HepG2 (cell line): ENCODE data around the gene TSHZ2. TPM values are rescaled to one million over a fixed set of nuclear protein-coding genes. Genes with fewer than 3 reads are reported as not detected.

Experiments used
- ATAC-seq: fragments of 200-7000 bp; cut with Tn5 transposase; 3 replicates; pipeline ENCODE4 v1.9.1; 2020; ENCODE audit warnings: mild to moderate bottlenecking, moderate library complexity
- BruUV-seq: library from RNA; stranded (reverse); fragments of 400-500 nt; replicated peaks from 2 replicates; lab custom pipeline; 2021; lab: Mats Ljungman, UMichigan
- CTCF ChIA-PET: fragments of 300-600 bp; formaldehyde crosslinking; extraction: SDS; loops from one replicate; lab custom pipeline; 2021; ENCODE audit warnings: low total read pairs, inconsistent platforms, low intra/inter-chr PET ratio; lab: Yijun Ruan, JAX
- POLR2A ChIA-PET: fragments of 350-600 bp; sonication (Branson Sonifier 250); formaldehyde crosslinking; loops from one replicate; lab custom pipeline; 2020; ENCODE audit warnings: antibody characterized with exemption, inconsistent platforms; lab: Yijun Ruan, JAX
- DNase-seq: peaks from one replicate; pipeline ENCODE4 v3.0.0-alpha.2; 2015; ENCODE audit warnings: low spot score
- FAIRE-seq: peaks from 3 replicates; lab custom pipeline; 2011; peaks lifted over from hg19 to GRCh38; lab: Jason Lieb, UNC
- H2AFZ ChIP-seq: one replicate; pipeline ENCODE4 v1.6.1; 2011; ENCODE audit warnings: low read length, inconsistent platforms
- H3K27ac ChIP-seq: fragments of 300-600 bp; 3 replicates; pipeline ENCODE4 v1.8.0; 2011; ENCODE audit warnings: mixed run types, mild to moderate bottlenecking, mixed read lengths, low read length, inconsistent platforms; ENCODE audit not compliant: insufficient read depth; ENCODE audit errors: extremely low read length
- H3K27me3 ChIP-seq, 2 experiments: fragments of 200-600 bp in 1 of 2; 2 replicates in 1 of 2; 3 replicates in 1 of 2; pipeline versions ENCODE4 v1.6.0 to v1.8.0; 2011; ENCODE audit warnings: low read length in 2 of 2, mild to moderate bottlenecking in 2 of 2, moderate library complexity in 2 of 2, inconsistent platforms in 1 of 2; ENCODE audit not compliant: insufficient read depth in 2 of 2, control insufficient read depth in 1 of 2
- H3K36me3 ChIP-seq, 2 experiments: fragments of 200-600 bp in 1 of 2; replicated peaks in 1 of 2; 2 replicates in 1 of 2; 3 replicates in 1 of 2; pipeline versions ENCODE4 v1.5.1 to v1.8.0; 2011; ENCODE audit warnings: low read length in 2 of 2, inconsistent platforms in 1 of 2; ENCODE audit not compliant: insufficient read depth in 2 of 2, control insufficient read depth in 1 of 2
- H3K4me1 ChIP-seq: 2 replicates; pipeline ENCODE4 v1.5.1; 2012; ENCODE audit warnings: low read length, inconsistent platforms; ENCODE audit not compliant: insufficient read depth
- H3K4me2 ChIP-seq: 2 replicates; pipeline ENCODE4 v1.6.0; 2011; ENCODE audit warnings: low read depth, low read length, inconsistent platforms
- H3K4me3 ChIP-seq, 3 experiments: fragments of 200-600 bp in 1 of 3; sonication (generic), shearing (Covaris generic) in 1 of 3; replicated peaks in 1 of 3; 2 replicates each; pipeline ENCODE4 v1.5.1; 2011 to 2016; ENCODE audit warnings: low read length in 3 of 3, inconsistent platforms in 2 of 3, low read depth in 2 of 3, mild to moderate bottlenecking in 2 of 3, control low read depth in 1 of 3, mixed read lengths in 1 of 3; ENCODE audit not compliant: insufficient read depth in 1 of 3
- H3K79me2 ChIP-seq: one replicate; pipeline ENCODE4 v1.6.1; 2011; ENCODE audit warnings: low read length, inconsistent platforms; ENCODE audit not compliant: insufficient read depth
- H3K9ac ChIP-seq: 2 replicates; pipeline ENCODE4 v1.6.0; 2011; ENCODE audit warnings: mild to moderate bottlenecking, low read depth, low read length, inconsistent platforms; ENCODE audit not compliant: insufficient read depth
- H3K9me3 ChIP-seq: 2 replicates; pipeline ENCODE4 v1.5.1; 2012; ENCODE audit warnings: mild to moderate bottlenecking, low read length
- H4K20me1 ChIP-seq: 2 replicates; pipeline ENCODE4 v1.6.0; 2011; ENCODE audit warnings: inconsistent platforms, mild to moderate bottlenecking, low read length, moderate library complexity; ENCODE audit not compliant: insufficient read depth
- DDIT3 ChIP-seq: sonication (generic); formaldehyde crosslinking; IDR thresholded peaks from 2 replicates; pipeline ENCODE4 v1.4.0; 2020; ENCODE audit warnings: mild to moderate bottlenecking, missing genetic modification reagents
- IKZF4 ChIP-seq: sonication (generic); formaldehyde crosslinking; IDR thresholded peaks from 2 replicates; pipeline ENCODE4 v1.5.1; 2020; ENCODE audit warnings: borderline replicate concordance, mild to moderate bottlenecking, low read depth, missing genetic modification reagents; ENCODE audit errors: not compliant biosample characterization
- KDM1A ChIP-seq: IDR thresholded peaks from 2 replicates; pipeline ENCODE4 v1.6.1; 2016; ENCODE audit warnings: missing compliant biosample characterization
- MAX ChIP-seq: IDR thresholded peaks from 2 replicates; pipeline ENCODE4 v1.6.1; 2012; ENCODE audit warnings: inconsistent platforms
- NAIF1 ChIP-seq: sonication (generic); formaldehyde crosslinking; IDR thresholded peaks from 2 replicates; pipeline ENCODE4 v1.5.0; 2020; ENCODE audit warnings: mild to moderate bottlenecking, missing genetic modification reagents, borderline replicate concordance
- NFE2L1 ChIP-seq: sonication (generic); formaldehyde crosslinking; IDR thresholded peaks from 2 replicates; pipeline ENCODE4 v1.4.0; 2020; ENCODE audit warnings: missing genetic modification reagents, mild to moderate bottlenecking, borderline replicate concordance
- RELA ChIP-seq: sonication (generic); formaldehyde crosslinking; IDR thresholded peaks from 2 replicates; pipeline ENCODE4 v1.4.0; 2020; ENCODE audit warnings: missing genetic modification reagents
- ZBTB1 ChIP-seq: sonication (generic); formaldehyde crosslinking; IDR thresholded peaks from 2 replicates; pipeline ENCODE4 v1.4.0; 2020; ENCODE audit warnings: missing genetic modification reagents, borderline replicate concordance
- ZNF180 ChIP-seq: sonication (generic); formaldehyde crosslinking; IDR thresholded peaks from 2 replicates; pipeline ENCODE4 v1.4.0; 2020; ENCODE audit warnings: low read depth, missing genetic modification reagents, borderline replicate concordance
- ZNF572 ChIP-seq: sonication (generic); formaldehyde crosslinking; IDR thresholded peaks from 2 replicates; pipeline ENCODE4 v1.5.1; 2020; ENCODE audit warnings: mild to moderate bottlenecking, missing genetic modification reagents
- WGBS: methylation state at CpG from one replicate; pipeline ENCODE4 v1.1.6; 2017; ENCODE audit warnings: low lambda C conversion rate; 5-methylcytosine and 5-hydroxymethylcytosine counted together
- in situ Hi-C: cut with HindIII; loops from 2 replicates; pipeline ENCODE4 v1.10.0; 2017; ENCODE audit warnings: low pct_unique_long_range_greater_than_20kb; ENCODE audit not compliant: extremely low pct_ligation_motif_present
- intact Hi-C: fragments of 100-400 bp; cut with micrococcal nuclease; formaldehyde crosslinking; loops from one replicate; pipeline ENCODE4 v1.10.0; 2022; ENCODE audit not compliant: unreplicated experiment
- polyA plus RNA-seq, 8 experiments: library from polyadenylated mRNA; depleted of rRNA in 3 of 8; stranded (reverse) in 7 of 8; unstranded in 1 of 8; fragments of >200 nt; fragmentation: Illumina TruSeq in 4 of 8; extraction: Trizol in 4 of 8; gene quantifications; 2 replicates each; pipeline versions ENCODE4 v1.2.1 to v1.2.3, GENCODE V29; 2011 to 2016; ENCODE audit warnings: low read depth in 4 of 8, missing spikeins in 1 of 8, mixed read lengths in 1 of 8; ENCODE audit not compliant: insufficient read depth in 1 of 8
- total RNA-seq, 5 experiments: library from RNA; depleted of rRNA; stranded (reverse); fragments of >200 nt; fragmentation: Illumina TruSeq; extraction: Trizol; gene quantifications; 2 replicates each; pipeline ENCODE4 v1.2.3, GENCODE V29; 2016; ENCODE audit warnings: low read depth in 1 of 5
- TF ChIP-seq, protein P1 (sequence below): sonication (generic); formaldehyde crosslinking; IDR thresholded peaks from 2 replicates; pipeline ENCODE4 v1.5.0; 2020; ENCODE audit warnings: mild to moderate bottlenecking, missing genetic modification reagents, borderline replicate concordance
- TF ChIP-seq, protein P2 (sequence below), 2 experiments: sonication (generic) in 1 of 2; formaldehyde crosslinking in 1 of 2; IDR thresholded peaks; 2 replicates each; pipeline versions ENCODE4 v1.6.1 to v1.9.0; 2014 to 2022; ENCODE audit warnings: antibody characterized with exemption in 1 of 2, borderline replicate concordance in 1 of 2, inconsistent platforms in 1 of 2, low read depth in 1 of 2, missing genetic modification reagents in 1 of 2

Gene TSHZ2
- total and polyA plus RNA-seq, 2 of the 13 experiments (the other 11 are each of a cell fraction or from before 2014, with no cell fraction given): 0.01 TPM; not detected in 1

- Histone ChIP-seq H3K27ac (no peak overlapping the region), H3K9me3 (no peaks in the 10 kb centered on the region), H3K27me3 (no peaks in the 10 kb centered on the region; a peak in 1 of 5 replicates), H3K4me1 (no peaks in the 10 kb centered on the region), H3K36me3 (no peaks in the 10 kb centered on the region), H3K9ac (no peak overlapping the region), H2AFZ (no peak overlapping the region), H3K4me3 (no peak overlapping the region), H4K20me1 (no peaks in the 10 kb centered on the region), H3K79me2 (no peaks in the 10 kb centered on the region), H3K4me2 (no peak overlapping the region)
- WGBS: 41% methylated on average over 4 of the region's 4 CpGs
- ChIA-PET CTCF (no interaction called here), POLR2A (no interaction called here)
- ATAC-seq (peak; percentile 30; the same call in 1 of the 3 replicates), FAIRE-seq (no peak), DNase-seq (no peak)
- intact Hi-C loops: no loop called here
- in situ Hi-C loops: no loop called here
- no TSS peak for BruUV-seq
- TF ChIP-seq IKZF4 (CRISPR knock-in tag) (no peak), ZBTB1 (CRISPR knock-in tag) (no peak), ZNF572 (CRISPR knock-in tag) (no peak), ZNF180 (no peak), MAX (peak; percentile 77), DDIT3 (no peak), NFE2L1 (CRISPR knock-in tag) (no peak), NAIF1 (CRISPR knock-in tag) (no peak), KDM1A (CRISPR knock-in tag) (no peak), RELA (CRISPR knock-in tag) (no peak)
- TF ChIP-seq, protein P1, sequence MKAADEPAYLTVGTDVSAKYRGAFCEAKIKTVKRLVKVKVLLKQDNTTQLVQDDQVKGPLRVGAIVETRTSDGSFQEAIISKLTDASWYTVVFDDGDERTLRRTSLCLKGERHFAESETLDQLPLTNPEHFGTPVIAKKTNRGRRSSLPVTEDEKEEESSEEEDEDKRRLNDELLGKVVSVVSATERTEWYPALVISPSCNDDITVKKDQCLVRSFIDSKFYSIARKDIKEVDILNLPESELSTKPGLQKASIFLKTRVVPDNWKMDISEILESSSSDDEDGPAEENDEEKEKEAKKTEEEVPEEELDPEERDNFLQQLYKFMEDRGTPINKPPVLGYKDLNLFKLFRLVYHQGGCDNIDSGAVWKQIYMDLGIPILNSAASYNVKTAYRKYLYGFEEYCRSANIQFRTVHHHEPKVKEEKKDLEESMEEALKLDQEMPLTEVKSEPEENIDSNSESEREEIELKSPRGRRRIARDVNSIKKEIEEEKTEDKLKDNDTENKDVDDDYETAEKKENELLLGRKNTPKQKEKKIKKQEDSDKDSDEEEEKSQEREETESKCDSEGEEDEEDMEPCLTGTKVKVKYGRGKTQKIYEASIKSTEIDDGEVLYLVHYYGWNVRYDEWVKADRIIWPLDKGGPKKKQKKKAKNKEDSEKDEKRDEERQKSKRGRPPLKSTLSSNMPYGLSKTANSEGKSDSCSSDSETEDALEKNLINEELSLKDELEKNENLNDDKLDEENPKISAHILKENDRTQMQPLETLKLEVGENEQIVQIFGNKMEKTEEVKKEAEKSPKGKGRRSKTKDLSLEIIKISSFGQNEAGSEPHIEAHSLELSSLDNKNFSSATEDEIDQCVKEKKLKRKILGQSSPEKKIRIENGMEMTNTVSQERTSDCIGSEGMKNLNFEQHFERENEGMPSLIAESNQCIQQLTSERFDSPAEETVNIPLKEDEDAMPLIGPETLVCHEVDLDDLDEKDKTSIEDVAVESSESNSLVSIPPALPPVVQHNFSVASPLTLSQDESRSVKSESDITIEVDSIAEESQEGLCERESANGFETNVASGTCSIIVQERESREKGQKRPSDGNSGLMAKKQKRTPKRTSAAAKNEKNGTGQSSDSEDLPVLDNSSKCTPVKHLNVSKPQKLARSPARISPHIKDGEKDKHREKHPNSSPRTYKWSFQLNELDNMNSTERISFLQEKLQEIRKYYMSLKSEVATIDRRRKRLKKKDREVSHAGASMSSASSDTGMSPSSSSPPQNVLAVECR (CRISPR knock-in tag): no peak
- TF ChIP-seq, protein P2, sequence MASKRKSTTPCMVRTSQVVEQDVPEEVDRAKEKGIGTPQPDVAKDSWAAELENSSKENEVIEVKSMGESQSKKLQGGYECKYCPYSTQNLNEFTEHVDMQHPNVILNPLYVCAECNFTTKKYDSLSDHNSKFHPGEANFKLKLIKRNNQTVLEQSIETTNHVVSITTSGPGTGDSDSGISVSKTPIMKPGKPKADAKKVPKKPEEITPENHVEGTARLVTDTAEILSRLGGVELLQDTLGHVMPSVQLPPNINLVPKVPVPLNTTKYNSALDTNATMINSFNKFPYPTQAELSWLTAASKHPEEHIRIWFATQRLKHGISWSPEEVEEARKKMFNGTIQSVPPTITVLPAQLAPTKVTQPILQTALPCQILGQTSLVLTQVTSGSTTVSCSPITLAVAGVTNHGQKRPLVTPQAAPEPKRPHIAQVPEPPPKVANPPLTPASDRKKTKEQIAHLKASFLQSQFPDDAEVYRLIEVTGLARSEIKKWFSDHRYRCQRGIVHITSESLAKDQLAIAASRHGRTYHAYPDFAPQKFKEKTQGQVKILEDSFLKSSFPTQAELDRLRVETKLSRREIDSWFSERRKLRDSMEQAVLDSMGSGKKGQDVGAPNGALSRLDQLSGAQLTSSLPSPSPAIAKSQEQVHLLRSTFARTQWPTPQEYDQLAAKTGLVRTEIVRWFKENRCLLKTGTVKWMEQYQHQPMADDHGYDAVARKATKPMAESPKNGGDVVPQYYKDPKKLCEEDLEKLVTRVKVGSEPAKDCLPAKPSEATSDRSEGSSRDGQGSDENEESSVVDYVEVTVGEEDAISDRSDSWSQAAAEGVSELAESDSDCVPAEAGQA (IDR thresholded peaks at IDR 0.05; ENCODE audit: low read depth): no peak
- TF ChIP-seq, protein P2 (CRISPR knock-in tag; IDR thresholded peaks at IDR 0.05; ENCODE audit: borderline replicate concordance): no peak
These were observed 85.4 kb downstream of the TSHZ2 start for GRCh38 chr20:53057579-53057978.
